IMR-90 (cell line): Measurements from ENCODE around the gene MID1. TPM values are rescaled to one million over a fixed set of nuclear protein-coding genes. Genes with fewer than 3 reads are reported as not detected.
A peak's percentile ranks its signal among the peaks of the same experiment; 100 is the strongest.

Experiments used
- ATAC-seq: fragments of 200-7000 bp; cut with Tn5 transposase; 2 replicates; pipeline ENCODE4 v1.9.1; 2020; ENCODE audit warnings: low read depth, mild to moderate bottlenecking, moderate library complexity
- BruUV-seq: library from RNA; stranded (reverse); fragments of 400-500 nt; replicated peaks from 2 replicates; lab custom pipeline; 2021; lab: Mats Ljungman, UMichigan
- CTCF ChIA-PET: fragments of 300-600 bp; formaldehyde crosslinking; extraction: SDS; loops from one replicate; lab custom pipeline; 2021; ENCODE audit warnings: antibody characterized with exemption; lab: Yijun Ruan, JAX
- POLR2A ChIA-PET: fragments of 300-600 bp; sonication (Branson Sonifier 250); formaldehyde crosslinking; loops from one replicate; lab custom pipeline; 2022; ENCODE audit warnings: antibody characterized with exemption; ENCODE audit not compliant: unreplicated experiment; lab: Charles Lee
- DNase-seq: peaks from one replicate; pipeline ENCODE4 v3.0.0; 2013
- H2AFZ ChIP-seq: replicated peaks from 2 replicates; pipeline ENCODE3; 2013; ENCODE audit warnings: low read length, mild to moderate bottlenecking; ENCODE audit not compliant: poor library complexity
- H2AK5ac ChIP-seq: 2 replicates; pipeline ENCODE4 v1.6.1; 2013; ENCODE audit warnings: low read depth, low read length, inconsistent platforms
- H2AK9ac ChIP-seq: replicated peaks from 2 replicates; pipeline ENCODE3; 2013; ENCODE audit warnings: mild to moderate bottlenecking, low read depth, low read length, moderate library complexity; ENCODE audit not compliant: poor library complexity
- H2BK120ac ChIP-seq: 2 replicates; pipeline ENCODE4 v1.6.1; 2013; ENCODE audit warnings: low read depth, low read length, inconsistent platforms
- H2BK15ac ChIP-seq: 3 replicates; pipeline ENCODE4 v1.6.1; 2013; ENCODE audit warnings: low read depth, low read length, inconsistent platforms
- H2BK20ac ChIP-seq: 2 replicates; pipeline ENCODE4 v1.6.1; 2013; ENCODE audit warnings: low read depth, mild to moderate bottlenecking, inconsistent platforms, low read length, moderate library complexity
- H2BK5ac ChIP-seq: 2 replicates; pipeline ENCODE4 v1.6.1; 2013; ENCODE audit warnings: mild to moderate bottlenecking, low read depth, low read length, inconsistent platforms; ENCODE audit not compliant: poor library complexity, severe bottlenecking
- H3K14ac ChIP-seq: replicated peaks from 2 replicates; pipeline ENCODE4 v1.6.1; 2013; ENCODE audit warnings: low read depth, low read length, inconsistent platforms
- H3K18ac ChIP-seq: 2 replicates; pipeline ENCODE4 v1.6.1; 2013; ENCODE audit warnings: low read depth, low read length, control low read depth
- H3K23ac ChIP-seq: 2 replicates; pipeline ENCODE4 v1.6.1; 2013; ENCODE audit warnings: low read depth, low read length, inconsistent platforms
- H3K27ac ChIP-seq: 2 replicates; pipeline ENCODE4 v1.5.1; 2013; ENCODE audit warnings: mild to moderate bottlenecking, control low read depth, low read length; ENCODE audit not compliant: insufficient read depth
- H3K27me3 ChIP-seq: 2 replicates; pipeline ENCODE4 v1.6.1; 2013; ENCODE audit warnings: low read length; ENCODE audit not compliant: control insufficient read depth, insufficient read depth
- H3K36me3 ChIP-seq: 2 replicates; pipeline ENCODE4 v1.6.1; 2013; ENCODE audit warnings: low read length, mixed read lengths; ENCODE audit not compliant: control insufficient read depth, insufficient read depth
- H3K4ac ChIP-seq: 2 replicates; pipeline ENCODE4 v1.6.1; 2013; ENCODE audit warnings: low read depth, low read length, inconsistent platforms
- H3K4me1 ChIP-seq: 2 replicates; pipeline ENCODE4 v1.6.1; 2013; ENCODE audit warnings: low read length, mixed read lengths; ENCODE audit not compliant: control insufficient read depth, insufficient read depth
- H3K4me2 ChIP-seq: 2 replicates; pipeline ENCODE4 v1.6.1; 2013; ENCODE audit warnings: low read depth, mild to moderate bottlenecking, control low read depth, low read length, moderate library complexity
- H3K4me3 ChIP-seq: 2 replicates; pipeline ENCODE4 v1.5.1; 2013; ENCODE audit warnings: low read depth, mild to moderate bottlenecking, control low read depth, low read length, moderate library complexity; ENCODE audit not compliant: insufficient read depth
- H3K56ac ChIP-seq: 2 replicates; pipeline ENCODE4 v1.6.1; 2013; ENCODE audit warnings: low read length, inconsistent platforms; ENCODE audit not compliant: insufficient read depth; ENCODE audit errors: extremely low read depth
- H3K79me1 ChIP-seq, 2 experiments: 2 replicates each; pipeline ENCODE4 v1.6.1; 2013; ENCODE audit warnings: low read length in 2 of 2, inconsistent platforms in 1 of 2, low read depth in 1 of 2
- H3K9ac ChIP-seq: 2 replicates; pipeline ENCODE4 v1.6.1; 2013; ENCODE audit warnings: low read depth, low read length, control low read depth
- H3K9me1 ChIP-seq: 2 replicates; pipeline ENCODE4 v1.6.1; 2013; ENCODE audit warnings: low read length, inconsistent platforms; ENCODE audit not compliant: insufficient read depth
- H3K9me3 ChIP-seq: 2 replicates; pipeline ENCODE4 v1.6.1; 2013; ENCODE audit warnings: low read length; ENCODE audit not compliant: control insufficient read depth, insufficient read depth
- H4K20me1 ChIP-seq: 2 replicates; pipeline ENCODE4 v1.6.1; 2013; ENCODE audit warnings: low read length, inconsistent platforms; ENCODE audit not compliant: insufficient read depth
- H4K5ac ChIP-seq: 2 replicates; pipeline ENCODE4 v1.6.1; 2013; ENCODE audit warnings: mild to moderate bottlenecking, low read depth, low read length, control low read depth
- H4K8ac ChIP-seq, 2 experiments: 2 replicates each; pipeline ENCODE4 v1.6.1; 2013; ENCODE audit warnings: low read depth in 2 of 2, low read length in 2 of 2, control low read depth in 1 of 2, inconsistent platforms in 1 of 2
- H4K91ac ChIP-seq: 2 replicates; pipeline ENCODE4 v1.6.1; 2013; ENCODE audit warnings: low read depth, low read length, inconsistent platforms; ENCODE audit not compliant: insufficient read depth
- CEBPB ChIP-seq: IDR thresholded peaks from 2 replicates; pipeline ENCODE4 v1.6.1; 2012; ENCODE audit warnings: low read depth, low read length, improper control_type of control experiment
- CHD1 ChIP-seq: IDR thresholded peaks from 2 replicates; pipeline ENCODE4 v1.6.1; 2012; ENCODE audit warnings: low read depth, low read length, improper control_type of control experiment
- MAFK ChIP-seq: IDR thresholded peaks from 2 replicates; pipeline ENCODE4 v1.6.1; 2012; ENCODE audit warnings: low read depth, low read length, improper control_type of control experiment
- MAZ ChIP-seq: IDR thresholded peaks from 2 replicates; pipeline ENCODE4 v1.6.1; 2012; ENCODE audit warnings: low read depth, mild to moderate bottlenecking, low read length, improper control_type of control experiment, moderate library complexity, borderline replicate concordance
- RAD21 ChIP-seq: IDR thresholded peaks from 2 replicates; pipeline ENCODE4 v1.6.1; 2012; ENCODE audit warnings: low read length, improper control_type of control experiment
- RCOR1 ChIP-seq: IDR thresholded peaks from 2 replicates; pipeline ENCODE4 v1.6.1; 2012; ENCODE audit warnings: mild to moderate bottlenecking, low read length, improper control_type of control experiment; ENCODE audit not compliant: insufficient replicate concordance
- RFX5 ChIP-seq: IDR thresholded peaks from 2 replicates; pipeline ENCODE4 v1.8.0; 2012; ENCODE audit warnings: low read depth, mild to moderate bottlenecking, low read length, moderate library complexity
- SMC3 ChIP-seq: fragments of 150-350 bp; IDR thresholded peaks from 2 replicates; pipeline ENCODE4 v1.6.1; 2016; ENCODE audit warnings: low read depth, mild to moderate bottlenecking, antibody characterized with exemption, low read length, moderate library complexity
- WGBS, 2 experiments: methylation state at CpG; one replicate each; pipeline versions ENCODE4 v1.1.5 to v1.1.7; 2013; ENCODE audit warnings: missing lambda C conversion rate in 2 of 2; ENCODE audit not compliant: insufficient read length in 1 of 2; ENCODE audit errors: extremely low coverage in 2 of 2; 5-methylcytosine and 5-hydroxymethylcytosine counted together
- dilution Hi-C: fragments of 300-500 bp; cut with HindIII; formaldehyde crosslinking; loops from one replicate; pipeline ENCODE4 v1.14.3; 2018; ENCODE audit warnings: low sequenced_read_pairs; ENCODE audit not compliant: unreplicated experiment
- in situ Hi-C: fragments of 300-500 bp; cut with MboI; formaldehyde crosslinking; loops from 3 replicates; pipeline ENCODE4 v1.14.3; 2019; ENCODE audit warnings: low sequenced_read_pairs, inconsistent platforms, mixed read lengths
- intact Hi-C: fragments of 100-400 bp; cut with micrococcal nuclease; formaldehyde crosslinking; loops from 2 replicates; pipeline ENCODE4 v1.10.0; 2022
- polyA plus RNA-seq, 3 experiments: library from polyadenylated mRNA; depleted of rRNA; stranded (reverse); fragments of >200 nt; gene quantifications; 2 replicates each; pipeline ENCODE4 v1.2.3, GENCODE V29; 2012; ENCODE audit warnings: low replicate concordance in 1 of 3
- total RNA-seq: library from RNA; depleted of rRNA; stranded (reverse); fragments of >200 nt; gene quantifications from 2 replicates; pipeline ENCODE4 v1.2.3, GENCODE V29; 2012
- TF ChIP-seq, protein P1 (sequence below): fragments of 150-350 bp; IDR thresholded peaks from 2 replicates; pipeline ENCODE4 v1.6.1; 2016; ENCODE audit warnings: low read depth, mild to moderate bottlenecking, low read length, moderate library complexity, borderline replicate concordance
- TF ChIP-seq, protein P2 (sequence below): fragments of 150-350 bp; IDR thresholded peaks from 2 replicates; pipeline ENCODE4 v1.6.1; 2017; ENCODE audit warnings: mild to moderate bottlenecking, antibody characterized with exemption, low read length, low read depth

Gene MID1
- total and polyA plus RNA-seq, 2 of the 4 experiments (the other 2 are of a cell fraction): 37.2 to 106 TPM

DNA sequence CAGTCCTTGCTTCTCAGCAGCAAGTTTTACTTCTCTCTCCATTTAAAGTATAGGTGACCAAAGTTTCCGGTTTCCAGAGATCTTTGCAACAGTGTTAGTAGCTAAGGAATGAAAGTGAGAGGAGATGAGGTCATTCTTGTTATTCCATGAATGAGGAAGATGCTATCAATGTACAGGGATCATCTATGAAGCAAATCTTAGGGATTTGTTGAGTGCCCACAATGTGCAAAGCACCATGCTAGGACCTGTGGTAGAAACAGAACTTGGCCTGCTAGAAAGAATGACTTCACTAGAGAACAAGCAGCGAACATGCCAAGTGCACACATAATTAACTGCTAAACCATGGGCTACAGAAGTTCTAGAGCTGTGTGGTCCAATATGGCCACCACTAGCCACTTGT, 112.5 kb downstream of the MID1 start:
- no peaks in the 10 kb centered on the region for H3K27me3 ChIP-seq
- H3K79me1 ChIP-seq: peaks cover 5 to 9% of the 10 kb centered on the region in 2 experiments; a peak in 3 of 4 replicates
- no peak overlapping the region for H3K9ac ChIP-seq
- peaks cover 1% of the 10 kb centered on the region; the same call in 1 of the 2 replicates for H3K4me1 ChIP-seq
- H3K27ac ChIP-seq: no peak overlapping the region
- no peak overlapping the region for H2BK20ac ChIP-seq
- no peaks in the 10 kb centered on the region for H4K20me1 ChIP-seq
- intact Hi-C loops: no loop called here
- H3K18ac ChIP-seq: peak overlapping the region; percentile 25; the same call in 1 of the 2 replicates
- no peak overlapping the region for H3K4me3 ChIP-seq
- H3K14ac ChIP-seq: no peak overlapping the region
- in situ Hi-C loops: no loop called here
- H3K9me3 ChIP-seq: no peaks in the 10 kb centered on the region
- no peak overlapping the region for H2AFZ ChIP-seq
- BruUV-seq: no TSS peak
- no peak overlapping the region for H2BK5ac ChIP-seq
- H2BK120ac ChIP-seq: no peak overlapping the region; the same call in 1 of the 2 replicates
- CTCF ChIA-PET: no interaction called here
- TF ChIP-seq, protein P1, sequence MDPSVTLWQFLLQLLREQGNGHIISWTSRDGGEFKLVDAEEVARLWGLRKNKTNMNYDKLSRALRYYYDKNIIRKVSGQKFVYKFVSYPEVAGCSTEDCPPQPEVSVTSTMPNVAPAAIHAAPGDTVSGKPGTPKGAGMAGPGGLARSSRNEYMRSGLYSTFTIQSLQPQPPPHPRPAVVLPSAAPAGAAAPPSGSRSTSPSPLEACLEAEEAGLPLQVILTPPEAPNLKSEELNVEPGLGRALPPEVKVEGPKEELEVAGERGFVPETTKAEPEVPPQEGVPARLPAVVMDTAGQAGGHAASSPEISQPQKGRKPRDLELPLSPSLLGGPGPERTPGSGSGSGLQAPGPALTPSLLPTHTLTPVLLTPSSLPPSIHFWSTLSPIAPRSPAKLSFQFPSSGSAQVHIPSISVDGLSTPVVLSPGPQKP: no peak
- TF ChIP-seq RCOR1 (no peak), RFX5 (no peak), SMC3 (no peak), MAFK (no peak), CEBPB (no peak), MAZ (no peak), CHD1 (no peak), RAD21 (no peak)
- TF ChIP-seq, protein P2, sequence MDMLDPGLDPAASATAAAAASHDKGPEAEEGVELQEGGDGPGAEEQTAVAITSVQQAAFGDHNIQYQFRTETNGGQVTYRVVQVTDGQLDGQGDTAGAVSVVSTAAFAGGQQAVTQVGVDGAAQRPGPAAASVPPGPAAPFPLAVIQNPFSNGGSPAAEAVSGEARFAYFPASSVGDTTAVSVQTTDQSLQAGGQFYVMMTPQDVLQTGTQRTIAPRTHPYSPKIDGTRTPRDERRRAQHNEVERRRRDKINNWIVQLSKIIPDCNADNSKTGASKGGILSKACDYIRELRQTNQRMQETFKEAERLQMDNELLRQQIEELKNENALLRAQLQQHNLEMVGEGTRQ: no peak
- H2AK5ac ChIP-seq: 0 out of 2 replicates have a peak overlapping the region, but pooled peaks have one; percentile 52
- H3K9me1 ChIP-seq: no peaks in the 10 kb centered on the region; the same call in 1 of the 2 replicates
- no CpG with 5 or more reads among the region's 2 CpGs for WGBS, 2 experiments
- POLR2A ChIA-PET: no interaction called here
- no peak overlapping the region for H4K91ac ChIP-seq
- no peak overlapping the region for H3K56ac ChIP-seq
- no peaks in the 10 kb centered on the region for H3K36me3 ChIP-seq
- H4K8ac ChIP-seq: 0 out of 4 replicates have a peak overlapping the region, but pooled peaks of 1 of the 2 experiments have one; percentile 23
- H2AK9ac ChIP-seq: no peak overlapping the region
- ATAC-seq: peak; percentile 35
- peak; percentile 31 for DNase-seq
- no peak overlapping the region for H3K23ac ChIP-seq
- dilution Hi-C loops: no loop called here
- H4K5ac ChIP-seq: no peak overlapping the region
- H3K4me2 ChIP-seq: no peak overlapping the region
- no peak overlapping the region for H2BK15ac ChIP-seq
- H3K4ac ChIP-seq: no peak overlapping the region
